Measurements from ENCODE around the gene FARS2.

FARS2 gene

DNA sequence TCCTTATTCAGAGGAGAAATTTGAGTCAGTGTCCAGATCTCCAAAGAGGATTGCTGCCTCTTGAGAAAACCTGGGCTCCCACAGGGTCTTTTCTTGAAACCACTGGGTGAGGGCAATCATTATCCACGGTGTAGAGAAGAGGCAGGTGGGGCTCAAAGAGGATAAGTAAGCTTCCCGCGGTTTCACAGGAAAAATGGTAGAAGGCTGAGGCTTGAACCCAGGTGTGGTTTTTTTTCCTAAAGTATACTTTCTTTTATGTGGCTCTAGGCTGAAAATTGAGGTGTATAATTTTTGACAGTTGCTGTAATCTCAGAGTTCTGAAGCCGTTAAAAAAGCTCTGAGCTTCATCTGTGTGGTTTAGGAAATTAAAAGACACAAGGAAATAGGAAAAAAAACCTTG, 164.5 kb downstream of the FARS2 start:
- Histone ChIP-seq H3K27me3 (replicated peaks in 2 of 5; ENCODE audit: control insufficient read depth in 4 of 5, insufficient read depth in 5 of 5, low read length in 4 of 5) (no peaks in the 10 kb centered on the region), H3K4me1 (ENCODE audit: control extremely low read depth in 1 of 4, control insufficient read depth in 4 of 4, insufficient read depth in 4 of 4, low read length in 3 of 4) (no peaks in the 10 kb centered on the region), H3K36me3 (ENCODE audit: control insufficient read depth in 4 of 4, insufficient read depth in 4 of 4, low read length in 3 of 4) (no peaks in the 10 kb centered on the region), H3K9me3 (ENCODE audit: control extremely low read depth in 1 of 5, control insufficient read depth in 4 of 5, insufficient read depth in 2 of 5, low read depth in 1 of 5, low read length in 4 of 5) (no peaks in the 10 kb centered on the region), H3K27ac (ENCODE audit: insufficient read depth in 1 of 2, low read depth in 1 of 2, low read length in 2 of 2, poor library complexity in 1 of 2, severe bottlenecking in 2 of 2) (no peak overlapping the region), H3K4me3 (ENCODE audit: control insufficient read depth in 1 of 7, extremely low read depth in 1 of 7, insufficient read depth in 4 of 7, low read depth in 2 of 7, low read length in 6 of 7) (no peak overlapping the region)
- 100% methylated on average over 2 of the region's 4 CpGs for WGBS (ENCODE audit: insufficient coverage)
- ChIA-PET CTCF (no interaction called here), POLR2A (no interaction called here)
- no peak for DNase-seq

DNA sequence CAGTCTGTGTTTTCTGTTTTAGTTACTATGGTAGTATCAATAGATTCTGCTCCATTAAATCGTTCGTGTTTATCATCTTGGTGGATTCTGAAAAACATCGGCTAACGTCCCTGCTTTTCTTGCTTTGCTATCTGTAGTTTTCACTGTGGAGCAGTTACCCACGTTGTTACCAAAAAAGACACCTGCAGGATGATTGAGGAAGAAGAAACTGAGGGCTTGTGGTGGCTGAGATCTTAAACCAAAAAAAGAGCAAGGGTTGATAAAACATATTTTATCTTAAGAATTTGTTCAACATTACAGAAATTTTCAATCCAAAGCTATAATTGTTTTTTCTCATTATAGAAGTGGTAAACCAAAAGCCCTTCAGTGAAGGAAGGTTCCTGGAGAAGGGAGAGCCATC, 166.3 kb downstream of the FARS2 start:
- WGBS (ENCODE audit: insufficient coverage) = no CpG with 5 or more reads among the region's 5 CpGs
- Histone ChIP-seq H3K27ac (ENCODE audit: insufficient read depth in 1 of 2, low read depth in 1 of 2, low read length in 2 of 2, poor library complexity in 1 of 2, severe bottlenecking in 2 of 2) (no peak overlapping the region), H3K4me1 (ENCODE audit: control extremely low read depth in 1 of 4, control insufficient read depth in 4 of 4, insufficient read depth in 4 of 4, low read length in 3 of 4) (no peaks in the 10 kb centered on the region), H3K9me3 (ENCODE audit: control extremely low read depth in 1 of 5, control insufficient read depth in 4 of 5, insufficient read depth in 2 of 5, low read depth in 1 of 5, low read length in 4 of 5) (no peaks in the 10 kb centered on the region), H3K36me3 (ENCODE audit: control insufficient read depth in 4 of 4, insufficient read depth in 4 of 4, low read length in 3 of 4) (peaks cover 0 to 7% (median 0%) of the 10 kb centered on the region in 4 experiments), H3K4me3 (ENCODE audit: control insufficient read depth in 1 of 7, extremely low read depth in 1 of 7, insufficient read depth in 4 of 7, low read depth in 2 of 7, low read length in 6 of 7) (no peak overlapping the region), H3K27me3 (replicated peaks in 2 of 5; ENCODE audit: control insufficient read depth in 4 of 5, insufficient read depth in 5 of 5, low read length in 4 of 5) (no peaks in the 10 kb centered on the region)
- POLR2A ChIA-PET = no interaction called here
- DNase-seq = no peak
- CTCF ChIA-PET = interaction anchor here (0.6 kb wide), 1 partner anchor 636 kb away, joined by 3 read pairs; no protein-coding TSS in a partner anchor

- ChIA-PET POLR2A (no interaction called here), CTCF (interaction anchor here (1.2 kb wide), 1 partner anchor 35 kb away, joined by 3 read pairs; no protein-coding TSS in a partner anchor)
- H3K9me3 ChIP-seq (ENCODE audit: control extremely low read depth in 1 of 5, control insufficient read depth in 4 of 5, insufficient read depth in 2 of 5, low read depth in 1 of 5, low read length in 4 of 5) = peaks cover 0 to 14% (median 4%) of the 10 kb centered on the region in 5 experiments
- peaks cover 6 to 9% (median 8%) of the 10 kb centered on the region in 4 experiments for H3K36me3 ChIP-seq (ENCODE audit: control insufficient read depth in 4 of 4, insufficient read depth in 4 of 4, low read length in 3 of 4)
- no peaks in the 10 kb centered on the region for H3K27me3 ChIP-seq (replicated peaks in 2 of 5; ENCODE audit: control insufficient read depth in 4 of 5, insufficient read depth in 5 of 5, low read length in 4 of 5)
- H3K27ac ChIP-seq (ENCODE audit: insufficient read depth in 1 of 2, low read depth in 1 of 2, low read length in 2 of 2, poor library complexity in 1 of 2, severe bottlenecking in 2 of 2) = no peak overlapping the region
- no peaks in the 10 kb centered on the region for H3K4me1 ChIP-seq (ENCODE audit: control extremely low read depth in 1 of 4, control insufficient read depth in 4 of 4, insufficient read depth in 4 of 4, low read length in 3 of 4)
- DNase-seq = no peak
- H3K4me3 ChIP-seq (ENCODE audit: control insufficient read depth in 1 of 7, extremely low read depth in 1 of 7, insufficient read depth in 4 of 7, low read depth in 2 of 7, low read length in 6 of 7) = no peak overlapping the region
- WGBS (ENCODE audit: insufficient coverage) = no CpG with 5 or more reads among the region's 1 CpG
Measured at GRCh38 chr6:5433324-5433723, 172.0 kb downstream of the FARS2 start.

DNA sequence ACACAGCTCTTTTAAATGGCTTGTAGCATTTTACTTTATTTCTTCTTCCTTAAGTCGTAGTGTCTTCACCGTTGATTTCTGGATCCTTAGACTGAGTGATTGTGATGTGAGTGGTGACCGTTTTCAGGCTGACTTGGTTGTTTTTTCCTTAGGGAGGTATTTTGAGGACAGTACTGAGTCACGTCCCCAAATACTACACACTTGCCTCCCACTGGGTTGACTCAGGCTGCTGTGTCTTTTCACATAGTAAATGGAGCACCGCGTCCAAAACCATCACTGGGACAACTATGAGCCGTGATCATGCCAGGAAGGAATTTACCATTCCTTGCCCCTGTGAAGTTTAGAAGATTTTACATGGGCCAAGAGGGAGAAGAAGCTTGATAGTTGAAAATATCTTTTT, 174.1 kb downstream of the FARS2 start:
- peaks cover 6 to 9% (median 8%) of the 10 kb centered on the region in 4 experiments for H3K36me3 ChIP-seq (ENCODE audit: control insufficient read depth in 4 of 4, insufficient read depth in 4 of 4, low read length in 3 of 4)
- ChIA-PET POLR2A (interaction anchor here (0.8 kb wide), 1 partner anchor 1156 kb away, joined by 4 read pairs; no protein-coding TSS in a partner anchor), CTCF (no interaction called here)
- H3K9me3 ChIP-seq (ENCODE audit: control extremely low read depth in 1 of 5, control insufficient read depth in 4 of 5, insufficient read depth in 2 of 5, low read depth in 1 of 5, low read length in 4 of 5) = peaks cover 0 to 14% (median 4%) of the 10 kb centered on the region in 5 experiments
- DNase-seq = no peak
- 100% methylated on average over 3 of the region's 7 CpGs for WGBS (ENCODE audit: insufficient coverage)
- H3K27me3 ChIP-seq (replicated peaks in 2 of 5; ENCODE audit: control insufficient read depth in 4 of 5, insufficient read depth in 5 of 5, low read length in 4 of 5) = no peaks in the 10 kb centered on the region
- H3K4me1 ChIP-seq (ENCODE audit: control extremely low read depth in 1 of 4, control insufficient read depth in 4 of 4, insufficient read depth in 4 of 4, low read length in 3 of 4) = no peaks in the 10 kb centered on the region
- no peak overlapping the region for H3K4me3 ChIP-seq (ENCODE audit: control insufficient read depth in 1 of 7, extremely low read depth in 1 of 7, insufficient read depth in 4 of 7, low read depth in 2 of 7, low read length in 6 of 7)
- no peak overlapping the region for H3K27ac ChIP-seq (ENCODE audit: insufficient read depth in 1 of 2, low read depth in 1 of 2, low read length in 2 of 2, poor library complexity in 1 of 2, severe bottlenecking in 2 of 2)

GRCh38 chr6:5438922-5439584, 177.7 kb downstream of the FARS2 start:
- Histone ChIP-seq H3K9me3 (ENCODE audit: control extremely low read depth in 1 of 5, control insufficient read depth in 4 of 5, insufficient read depth in 2 of 5, low read depth in 1 of 5, low read length in 4 of 5) (peaks cover 0 to 14% (median 4%) of the 10 kb centered on the region in 5 experiments), H3K4me1 (ENCODE audit: control extremely low read depth in 1 of 4, control insufficient read depth in 4 of 4, insufficient read depth in 4 of 4, low read length in 3 of 4) (no peaks in the 10 kb centered on the region), H3K27ac (ENCODE audit: insufficient read depth in 1 of 2, low read depth in 1 of 2, low read length in 2 of 2, poor library complexity in 1 of 2, severe bottlenecking in 2 of 2) (no peak overlapping the region), H3K36me3 (ENCODE audit: control insufficient read depth in 4 of 4, insufficient read depth in 4 of 4, low read length in 3 of 4) (peaks cover 0 to 8% (median 6%) of the 10 kb centered on the region in 4 experiments), H3K27me3 (replicated peaks in 2 of 5; ENCODE audit: control insufficient read depth in 4 of 5, insufficient read depth in 5 of 5, low read length in 4 of 5) (no peaks in the 10 kb centered on the region), H3K4me3 (ENCODE audit: control insufficient read depth in 1 of 7, extremely low read depth in 1 of 7, insufficient read depth in 4 of 7, low read depth in 2 of 7, low read length in 6 of 7) (no peak overlapping the region)
- ChIA-PET POLR2A (no interaction called here), CTCF (no interaction called here)
- WGBS (ENCODE audit: insufficient coverage) = 95% methylated on average over 4 of the region's 5 CpGs
- no peak for DNase-seq

DNA sequence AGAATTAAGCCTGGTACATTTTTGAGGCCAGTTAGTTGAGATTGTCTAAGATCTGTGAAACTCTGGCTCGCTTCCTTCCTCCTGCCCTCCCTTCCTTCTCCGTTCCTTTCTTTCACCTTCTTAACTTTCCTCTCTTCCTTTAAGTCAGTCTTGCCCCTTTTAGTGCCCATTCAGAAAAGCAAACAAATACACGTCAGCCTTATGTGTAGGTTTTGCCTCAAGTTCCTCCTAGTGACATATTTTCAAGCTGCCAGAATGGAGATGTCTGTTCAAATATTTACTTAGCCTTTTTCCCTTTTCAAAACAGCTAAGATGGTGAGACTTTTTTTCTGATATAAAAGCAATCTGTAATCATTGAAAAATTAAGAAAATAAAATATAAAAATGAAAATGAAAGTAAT, 178.4 kb downstream of the FARS2 start:
- WGBS (ENCODE audit: insufficient coverage) = 69% methylated on average over 2 of the region's 3 CpGs
- POLR2A ChIA-PET = no interaction called here
- DNase-seq = peak in 1 of 3 donors; percentile 5
- H3K9me3 ChIP-seq (ENCODE audit: control extremely low read depth in 1 of 5, control insufficient read depth in 4 of 5, insufficient read depth in 2 of 5, low read depth in 1 of 5, low read length in 4 of 5) = peaks cover 0 to 14% (median 4%) of the 10 kb centered on the region in 5 experiments
- H3K4me3 ChIP-seq (ENCODE audit: control insufficient read depth in 1 of 7, extremely low read depth in 1 of 7, insufficient read depth in 4 of 7, low read depth in 2 of 7, low read length in 6 of 7) = no peak overlapping the region
- no peaks in the 10 kb centered on the region for H3K4me1 ChIP-seq (ENCODE audit: control extremely low read depth in 1 of 4, control insufficient read depth in 4 of 4, insufficient read depth in 4 of 4, low read length in 3 of 4)
- no peak overlapping the region for H3K27ac ChIP-seq (ENCODE audit: insufficient read depth in 1 of 2, low read depth in 1 of 2, low read length in 2 of 2, poor library complexity in 1 of 2, severe bottlenecking in 2 of 2)
- no peaks in the 10 kb centered on the region for H3K27me3 ChIP-seq (replicated peaks in 2 of 5; ENCODE audit: control insufficient read depth in 4 of 5, insufficient read depth in 5 of 5, low read length in 4 of 5)
- CTCF ChIA-PET = interaction anchor here (2.2 kb wide), 1 partner anchor 296 kb away, joined by 6 read pairs; no protein-coding TSS in a partner anchor
- peaks cover 0 to 8% (median 6%) of the 10 kb centered on the region in 4 experiments for H3K36me3 ChIP-seq (ENCODE audit: control insufficient read depth in 4 of 4, insufficient read depth in 4 of 4, low read length in 3 of 4)

- CTCF ChIA-PET = no interaction called here
- no peak overlapping the region for H3K27ac ChIP-seq (ENCODE audit: insufficient read depth in 1 of 2, low read depth in 1 of 2, low read length in 2 of 2, poor library complexity in 1 of 2, severe bottlenecking in 2 of 2)
- no peak overlapping the region for H3K4me3 ChIP-seq (ENCODE audit: control insufficient read depth in 1 of 7, extremely low read depth in 1 of 7, insufficient read depth in 4 of 7, low read depth in 2 of 7, low read length in 6 of 7)
- no peak for DNase-seq
- POLR2A ChIA-PET = no interaction called here
- no peaks in the 10 kb centered on the region for H3K36me3 ChIP-seq (ENCODE audit: control insufficient read depth in 4 of 4, insufficient read depth in 4 of 4, low read length in 3 of 4)
- H3K9me3 ChIP-seq (ENCODE audit: control extremely low read depth in 1 of 5, control insufficient read depth in 4 of 5, insufficient read depth in 2 of 5, low read depth in 1 of 5, low read length in 4 of 5) = peaks cover 0 to 3% (median 0%) of the 10 kb centered on the region in 5 experiments
- no peaks in the 10 kb centered on the region for H3K27me3 ChIP-seq (replicated peaks in 2 of 5; ENCODE audit: control insufficient read depth in 4 of 5, insufficient read depth in 5 of 5, low read length in 4 of 5)
- 100% methylated on average over 1 of the region's 2 CpGs for WGBS (ENCODE audit: insufficient coverage)
- H3K4me1 ChIP-seq (ENCODE audit: control extremely low read depth in 1 of 4, control insufficient read depth in 4 of 4, insufficient read depth in 4 of 4, low read length in 3 of 4) = no peaks in the 10 kb centered on the region
Measured at GRCh38 chr6:5442319-5442718, 181.0 kb downstream of the FARS2 start.
